ENCODE data around the gene DDX42.

The DDX42 gene

DNA sequence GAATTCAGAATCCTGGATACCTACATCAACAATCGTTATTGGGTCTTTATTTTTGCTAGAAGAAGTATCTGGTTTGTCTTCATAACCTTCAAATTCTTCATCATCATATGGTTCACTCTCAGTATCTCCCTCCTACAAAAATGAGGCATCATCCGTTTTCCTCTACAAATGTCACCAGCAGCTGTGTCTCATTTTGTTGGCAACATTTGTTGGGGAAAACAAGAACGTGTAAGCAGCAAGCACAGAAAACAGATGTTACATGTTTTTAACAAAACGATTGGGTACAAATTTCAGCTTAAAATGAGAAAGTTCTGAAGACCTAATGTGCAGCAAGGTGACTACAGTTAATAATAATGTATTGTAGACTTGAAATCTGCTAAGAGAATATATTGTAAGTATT, 9.3 kb upstream of the DDX42 start:
- Mint-ChIP-seq H3K27ac (no peak overlapping the region), H3K4me3 (no peak overlapping the region), H3K36me3 (ENCODE audit: low read depth) (peaks cover 66% of the 10 kb centered on the region), H3K27me3 (no peaks in the 10 kb centered on the region), H3K9me3 (no peaks in the 10 kb centered on the region), H3K4me1 (ENCODE audit: low read depth) (peaks cover 51% of the 10 kb centered on the region)

DNA sequence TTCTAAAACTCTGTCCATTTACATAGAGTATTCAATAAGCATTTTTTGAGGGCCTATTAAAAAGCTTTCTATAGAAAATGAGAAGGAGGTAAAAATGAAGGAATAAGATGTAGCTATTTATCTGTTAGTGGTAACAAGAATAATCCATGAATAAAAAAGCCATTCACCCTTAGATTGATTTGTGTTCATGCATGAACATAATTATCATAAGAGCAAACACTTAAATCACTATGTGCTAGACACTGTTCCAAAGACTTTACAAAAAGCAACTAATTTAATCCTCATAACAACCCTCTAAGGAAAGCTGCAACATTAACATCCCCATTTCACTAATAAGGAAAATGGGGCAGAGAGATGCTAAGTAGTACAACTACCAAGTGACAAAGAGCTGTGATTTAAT, 7.2 kb upstream of the DDX42 start:
- Mint-ChIP-seq H3K4me1 (ENCODE audit: low read depth) (peaks cover 54% of the 10 kb centered on the region), H3K9me3 (no peaks in the 10 kb centered on the region), H3K4me3 (no peak overlapping the region), H3K27ac (no peak overlapping the region), H3K27me3 (no peaks in the 10 kb centered on the region), H3K36me3 (ENCODE audit: low read depth) (peaks cover 62% of the 10 kb centered on the region)

DNA sequence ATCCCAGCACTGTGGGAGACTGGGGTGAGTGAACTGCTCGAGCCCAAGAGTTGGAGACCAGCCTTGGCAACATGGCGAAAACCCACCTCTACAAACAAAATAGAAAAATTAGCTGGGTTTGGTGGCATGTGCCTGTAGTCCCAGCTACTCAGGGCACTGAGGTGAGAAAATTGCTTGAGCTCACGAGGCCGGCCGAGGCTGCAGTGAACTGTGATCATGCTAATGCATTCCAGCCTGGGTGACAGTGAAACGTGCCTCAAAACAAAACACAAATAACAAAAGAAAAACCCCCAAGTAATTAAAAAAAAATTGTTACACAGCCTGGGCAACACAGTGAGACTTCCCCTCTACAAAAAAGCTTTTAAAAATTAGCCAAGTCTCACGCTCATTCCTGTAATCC, 5.5 kb upstream of the DDX42 start:
- peaks cover 64% of the 10 kb centered on the region for H3K36me3 Mint-ChIP-seq (ENCODE audit: low read depth)
- no peaks in the 10 kb centered on the region for H3K9me3 Mint-ChIP-seq
- no peaks in the 10 kb centered on the region for H3K27me3 Mint-ChIP-seq
- no peak overlapping the region for H3K27ac Mint-ChIP-seq
- peaks cover 58% of the 10 kb centered on the region for H3K4me1 Mint-ChIP-seq (ENCODE audit: low read depth)
- H3K4me3 Mint-ChIP-seq = no peak overlapping the region

DNA sequence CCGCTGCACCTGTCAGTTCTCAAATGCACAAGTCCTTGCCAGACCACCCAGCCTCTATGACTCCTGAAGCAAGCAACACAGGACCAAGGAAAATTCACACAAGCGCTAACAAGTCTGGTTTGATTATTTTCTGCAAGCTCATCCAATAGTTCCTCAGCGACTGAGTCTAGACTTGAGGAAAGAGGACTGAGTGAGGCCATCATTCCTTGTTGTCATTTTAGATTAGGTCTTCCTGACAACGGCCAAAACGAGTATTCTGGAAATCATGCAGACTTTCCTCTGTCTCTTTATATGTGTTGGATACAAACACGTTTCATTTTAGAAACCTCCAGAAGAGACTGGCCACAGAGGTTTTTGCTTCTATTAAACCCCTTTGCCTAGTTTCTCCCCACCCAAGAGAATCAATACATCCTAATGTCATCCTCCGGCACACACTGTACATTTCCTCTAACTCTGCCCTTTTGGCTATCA, 1.1 kb upstream of the DDX42 start:
- peak overlapping the region; percentile 99 for H3K4me3 Mint-ChIP-seq
- no peaks in the 10 kb centered on the region for H3K9me3 Mint-ChIP-seq
- peaks cover 56% of the 10 kb centered on the region for H3K36me3 Mint-ChIP-seq (ENCODE audit: low read depth)
- no peaks in the 10 kb centered on the region for H3K27me3 Mint-ChIP-seq
- peak overlapping the region; percentile 100 for H3K27ac Mint-ChIP-seq
- H3K4me1 Mint-ChIP-seq (ENCODE audit: low read depth) = peaks cover 74% of the 10 kb centered on the region

DNA sequence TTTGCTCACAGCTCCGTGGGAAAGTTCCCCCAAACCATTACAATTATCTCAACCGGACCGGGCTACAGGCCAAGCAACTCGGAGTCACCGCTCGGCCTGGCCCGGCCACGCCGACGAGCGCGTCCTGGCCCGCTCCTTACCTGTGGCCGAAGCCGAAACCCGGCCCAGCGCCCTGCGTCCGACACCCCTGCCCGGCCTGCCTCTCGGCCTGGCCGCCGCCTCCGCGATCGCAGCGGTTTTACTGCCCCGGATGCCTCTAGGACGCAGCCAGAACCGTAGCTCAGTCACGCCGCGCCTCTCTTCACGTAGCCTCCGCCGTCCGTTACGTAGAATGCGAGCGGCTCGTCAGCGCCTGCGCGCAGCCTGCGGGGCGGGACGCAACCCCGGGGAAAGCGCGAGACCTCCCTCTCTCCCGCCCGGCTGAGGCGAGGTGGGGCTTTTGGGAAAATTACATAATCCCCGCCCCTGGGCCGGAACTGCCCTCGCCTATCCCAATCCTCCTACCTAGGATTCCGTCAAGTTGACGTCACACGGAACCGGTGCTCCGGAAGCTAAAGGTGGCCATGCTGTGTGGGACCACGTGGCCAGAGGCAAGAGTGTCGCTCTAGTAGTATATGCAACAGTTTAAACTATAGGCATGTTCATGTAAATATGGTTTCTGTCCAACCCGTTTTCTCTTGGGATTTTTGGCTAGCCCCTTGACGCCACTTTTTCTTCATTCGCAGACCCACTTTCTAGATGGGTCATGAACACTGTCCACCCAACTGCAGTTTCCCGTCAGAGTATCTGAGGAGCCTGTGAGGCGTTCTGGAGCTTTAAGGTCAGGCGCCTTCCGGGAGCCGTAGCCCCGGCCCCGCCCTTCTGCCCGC, 464 bp upstream of the DDX42 start, which contains the start of gene CCDC47:
Gene CCDC47, minus strand, starts transcription at position 326 of the 869 bp plus-strand sequence. CDS start 7,422 bp downstream, outside the sequence.
- H3K36me3 Mint-ChIP-seq (ENCODE audit: low read depth) = peaks cover 58% of the 10 kb centered on the region
- H3K27me3 Mint-ChIP-seq = no peaks in the 10 kb centered on the region
- H3K4me3 Mint-ChIP-seq = peak within 1 kb of the TSS; percentile 99
- H3K27ac Mint-ChIP-seq = peak within 1 kb of the TSS; percentile 100
- peaks cover 73% of the 10 kb centered on the region for H3K4me1 Mint-ChIP-seq (ENCODE audit: low read depth)
- H3K9me3 Mint-ChIP-seq = no peaks in the 10 kb centered on the region

DNA sequence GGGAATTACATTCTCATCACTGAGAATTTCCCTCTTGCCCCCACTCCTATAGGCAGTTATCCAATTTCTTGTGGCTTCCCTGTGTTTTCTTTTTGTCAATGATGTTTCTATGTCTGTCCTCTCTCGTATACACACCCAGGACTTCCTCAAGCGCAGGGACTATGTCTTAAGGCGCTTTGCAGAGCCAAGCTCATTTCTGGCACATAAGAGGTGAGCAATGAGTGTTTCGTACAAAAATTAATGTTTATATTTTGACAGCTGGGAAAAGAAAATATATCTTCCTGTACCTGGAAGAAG, 947 bp downstream of the DDX42 start:
- H3K27ac Mint-ChIP-seq = peak overlapping the region; percentile 100
- no peaks in the 10 kb centered on the region for H3K9me3 Mint-ChIP-seq
- H3K27me3 Mint-ChIP-seq = no peaks in the 10 kb centered on the region
- H3K36me3 Mint-ChIP-seq (ENCODE audit: low read depth) = peaks cover 61% of the 10 kb centered on the region
- H3K4me3 Mint-ChIP-seq = peak overlapping the region; percentile 99
- H3K4me1 Mint-ChIP-seq (ENCODE audit: low read depth) = peaks cover 74% of the 10 kb centered on the region

DNA sequence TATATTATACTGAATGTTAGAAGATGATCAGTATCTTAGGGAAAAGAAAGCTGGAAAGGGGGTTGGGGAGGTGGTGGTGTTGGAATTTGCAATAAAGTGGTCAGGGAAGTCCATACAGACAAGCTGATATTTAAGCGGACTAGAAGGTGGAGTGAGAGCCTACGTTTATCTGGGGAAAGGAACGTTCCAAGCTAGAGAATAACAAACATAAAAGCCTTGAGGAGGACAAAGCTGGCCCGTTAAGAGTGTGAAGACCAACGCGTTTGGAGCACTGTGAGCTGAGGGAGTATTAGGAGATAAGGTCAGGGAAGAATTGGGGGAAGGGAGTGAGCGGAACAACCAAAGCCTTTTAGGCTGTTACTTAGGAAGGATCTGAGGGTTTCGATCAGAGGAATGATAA, 1.4 kb downstream of the DDX42 start:
- H3K27ac Mint-ChIP-seq = peak overlapping the region; percentile 100
- H3K4me3 Mint-ChIP-seq = peak overlapping the region; percentile 99
- H3K27me3 Mint-ChIP-seq = no peaks in the 10 kb centered on the region
- peaks cover 61% of the 10 kb centered on the region for H3K36me3 Mint-ChIP-seq (ENCODE audit: low read depth)
- peaks cover 74% of the 10 kb centered on the region for H3K4me1 Mint-ChIP-seq (ENCODE audit: low read depth)
- H3K9me3 Mint-ChIP-seq = no peaks in the 10 kb centered on the region

DNA sequence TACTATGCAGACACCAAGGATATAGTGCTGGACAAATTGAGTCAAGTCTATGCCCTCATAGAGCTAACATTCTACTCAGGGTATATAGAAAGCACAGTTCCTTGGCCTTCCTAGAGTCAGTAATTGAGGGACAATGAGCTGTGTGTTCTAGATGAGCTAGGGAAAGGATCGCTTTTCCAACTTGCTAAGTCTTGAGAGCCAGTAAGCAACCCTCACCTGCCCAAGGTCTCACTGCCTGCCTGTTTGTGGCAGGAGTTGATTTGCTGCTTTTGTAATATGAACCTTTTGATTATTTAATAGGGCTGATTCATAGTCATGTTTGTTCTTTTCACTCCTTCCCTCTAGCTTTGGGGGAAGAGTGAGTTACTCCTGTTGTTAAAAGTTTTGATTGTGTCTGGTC, 6.5 kb downstream of the DDX42 start:
- no peak overlapping the region for H3K4me3 Mint-ChIP-seq
- peaks cover 51% of the 10 kb centered on the region for H3K36me3 Mint-ChIP-seq (ENCODE audit: low read depth)
- H3K9me3 Mint-ChIP-seq = no peaks in the 10 kb centered on the region
- H3K27ac Mint-ChIP-seq = no peak overlapping the region
- H3K4me1 Mint-ChIP-seq (ENCODE audit: low read depth) = peaks cover 65% of the 10 kb centered on the region
- H3K27me3 Mint-ChIP-seq = no peaks in the 10 kb centered on the region

DNA sequence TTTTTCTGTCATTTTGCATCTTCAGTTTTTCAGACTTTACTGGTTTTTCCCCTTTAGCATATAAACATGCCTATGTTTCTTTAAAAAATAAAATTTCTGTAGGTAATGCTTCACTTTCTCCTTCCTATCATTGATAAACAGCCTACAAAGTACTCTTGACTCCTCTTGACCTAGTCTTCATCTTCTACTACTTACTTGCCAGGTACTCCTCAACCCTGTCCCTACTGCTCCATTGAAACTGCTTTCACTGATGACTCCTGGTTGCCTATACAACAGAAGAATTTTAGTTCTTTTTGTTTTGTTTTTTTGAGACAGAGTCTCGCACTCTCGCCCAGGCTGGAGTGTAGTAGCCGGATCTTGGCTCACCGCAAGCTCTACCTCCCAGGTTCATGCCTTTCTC, 7.0 kb downstream of the DDX42 start:
- Mint-ChIP-seq H3K9me3 (no peaks in the 10 kb centered on the region), H3K27ac (peak overlapping the region; percentile 7), H3K36me3 (ENCODE audit: low read depth) (peaks cover 53% of the 10 kb centered on the region), H3K4me3 (no peak overlapping the region), H3K4me1 (ENCODE audit: low read depth) (peaks cover 65% of the 10 kb centered on the region), H3K27me3 (no peaks in the 10 kb centered on the region)

DNA sequence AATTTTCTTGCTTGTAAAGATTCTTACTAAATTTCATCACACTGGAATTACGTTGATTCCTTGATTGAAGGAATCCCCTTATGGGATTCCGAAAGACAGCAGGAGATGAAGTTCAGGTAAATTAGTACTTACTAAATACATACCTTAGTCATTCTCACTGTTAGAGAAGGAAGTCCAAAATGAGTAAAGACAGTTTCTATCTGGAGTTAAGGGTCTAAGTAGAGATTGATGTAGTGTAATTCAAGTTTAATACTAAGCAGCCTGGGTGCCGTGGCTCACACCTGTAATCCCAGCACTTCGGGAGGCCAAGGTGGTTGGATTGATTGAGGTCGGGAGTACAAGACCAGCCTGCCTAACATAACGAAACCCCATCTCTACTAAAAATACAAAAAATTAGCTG, 9.6 kb downstream of the DDX42 start:
- Mint-ChIP-seq H3K4me1 (ENCODE audit: low read depth) (peaks cover 45% of the 10 kb centered on the region), H3K4me3 (no peak overlapping the region), H3K36me3 (ENCODE audit: low read depth) (peaks cover 47% of the 10 kb centered on the region), H3K27ac (peak overlapping the region; percentile 21), H3K9me3 (no peaks in the 10 kb centered on the region), H3K27me3 (no peaks in the 10 kb centered on the region)

DNA sequence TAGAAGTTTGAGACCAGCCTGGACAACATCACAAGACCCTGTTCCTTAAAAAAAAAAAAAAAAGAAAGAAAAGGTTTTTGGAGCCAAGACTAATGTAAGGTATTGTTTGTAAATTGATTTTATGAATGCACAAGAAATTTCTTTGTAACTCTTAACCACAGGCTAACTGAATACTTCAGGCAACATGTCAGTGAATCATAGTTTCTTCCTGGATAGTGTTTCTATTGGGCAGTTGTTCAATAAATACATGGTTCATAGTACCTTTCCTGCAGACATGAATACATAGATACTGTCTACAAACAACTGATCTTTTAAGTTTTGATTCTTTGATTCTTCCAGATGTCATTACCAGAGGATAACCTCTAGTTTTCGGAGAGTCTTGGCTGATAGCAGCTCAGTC, 11.6 kb downstream of the DDX42 start:
- Mint-ChIP-seq H3K27ac (no peak overlapping the region), H3K9me3 (no peaks in the 10 kb centered on the region), H3K4me3 (no peak overlapping the region), H3K36me3 (ENCODE audit: low read depth) (peaks cover 35% of the 10 kb centered on the region), H3K4me1 (ENCODE audit: low read depth) (peaks cover 28% of the 10 kb centered on the region), H3K27me3 (no peaks in the 10 kb centered on the region)

DNA sequence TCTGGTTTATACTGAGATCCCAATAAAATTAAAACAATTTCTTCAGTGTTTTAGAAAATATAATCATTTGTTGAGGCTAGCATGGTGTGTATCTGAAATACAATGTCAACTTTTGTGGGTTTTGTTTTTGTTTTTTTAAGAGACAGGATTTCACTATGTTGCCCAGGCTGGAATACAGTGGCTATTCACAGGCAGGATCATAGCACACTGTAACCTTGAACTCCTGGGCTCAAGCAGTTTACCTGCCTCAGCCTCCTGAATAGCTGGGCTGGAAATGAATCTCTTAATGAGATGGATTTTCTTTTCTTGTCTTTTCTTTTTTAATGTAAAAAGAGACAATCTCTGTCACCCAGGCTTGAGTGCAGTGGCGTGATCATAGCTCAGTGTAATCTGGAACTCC, 12.1 kb downstream of the DDX42 start:
- Mint-ChIP-seq H3K27me3 (no peaks in the 10 kb centered on the region), H3K9me3 (no peaks in the 10 kb centered on the region), H3K4me1 (ENCODE audit: low read depth) (peaks cover 22% of the 10 kb centered on the region), H3K4me3 (no peak overlapping the region), H3K36me3 (ENCODE audit: low read depth) (peaks cover 31% of the 10 kb centered on the region), H3K27ac (no peak overlapping the region)

DNA sequence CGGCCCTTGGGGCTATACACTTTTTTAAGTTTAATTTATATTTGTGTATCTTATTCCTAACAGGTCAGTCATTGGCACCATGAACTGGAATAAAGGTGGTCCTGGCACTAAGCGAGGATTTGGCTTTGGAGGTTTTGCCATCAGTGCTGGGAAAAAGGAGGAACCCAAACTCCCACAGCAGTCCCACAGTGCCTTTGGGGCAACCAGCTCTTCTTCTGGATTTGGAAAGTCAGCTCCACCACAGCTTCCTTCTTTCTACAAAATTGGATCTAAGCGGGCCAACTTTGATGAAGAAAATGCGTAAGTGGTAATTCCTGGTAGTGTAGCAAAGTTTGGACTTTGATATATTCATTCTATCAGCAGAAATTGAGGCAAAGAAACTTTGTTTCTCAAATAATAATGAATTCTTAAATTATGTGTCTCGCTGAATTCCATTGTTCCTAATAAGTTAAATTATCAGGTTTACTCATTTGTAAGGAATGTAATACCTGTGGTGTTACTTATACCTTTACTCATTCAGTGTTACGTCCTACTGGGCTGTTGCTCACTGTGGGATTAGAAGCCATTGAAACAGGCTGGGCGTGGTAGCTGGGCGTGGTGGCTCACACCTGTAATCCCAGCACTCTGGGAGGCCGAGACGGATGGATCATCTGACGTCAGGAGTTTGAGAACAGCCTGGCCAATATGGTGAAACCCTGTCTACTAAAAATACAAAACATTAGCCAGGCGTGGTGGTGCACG, 13.2 kb downstream of the DDX42 start:
- Mint-ChIP-seq H3K36me3 (ENCODE audit: low read depth) (peaks cover 34% of the 10 kb centered on the region), H3K27ac (no peak overlapping the region), H3K4me1 (ENCODE audit: low read depth) (peaks cover 21% of the 10 kb centered on the region), H3K4me3 (no peak overlapping the region), H3K27me3 (no peaks in the 10 kb centered on the region), H3K9me3 (no peaks in the 10 kb centered on the region)

DNA sequence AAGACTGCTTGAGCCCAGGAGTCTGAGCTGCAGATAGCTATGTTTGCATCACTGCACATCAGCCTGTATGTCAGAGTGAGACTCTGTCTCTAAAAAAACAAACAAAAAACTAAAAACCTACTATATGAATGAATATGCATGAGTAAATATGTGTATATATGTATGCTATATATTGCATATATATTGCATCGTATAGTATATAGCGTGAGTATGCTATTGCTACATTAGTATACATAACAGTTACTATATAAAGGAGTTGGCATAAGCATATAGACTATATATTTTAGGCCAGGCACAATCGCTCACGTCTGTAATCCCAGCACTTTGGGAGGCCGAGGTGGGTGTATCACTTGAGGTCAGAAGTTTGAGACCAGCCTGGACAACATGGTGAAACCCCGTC, 16.1 kb downstream of the DDX42 start:
- no peak overlapping the region for H3K4me3 Mint-ChIP-seq
- H3K36me3 Mint-ChIP-seq (ENCODE audit: low read depth) = peaks cover 46% of the 10 kb centered on the region
- no peak overlapping the region for H3K27ac Mint-ChIP-seq
- H3K9me3 Mint-ChIP-seq = no peaks in the 10 kb centered on the region
- peaks cover 4% of the 10 kb centered on the region for H3K4me1 Mint-ChIP-seq (ENCODE audit: low read depth)
- no peaks in the 10 kb centered on the region for H3K27me3 Mint-ChIP-seq

DNA sequence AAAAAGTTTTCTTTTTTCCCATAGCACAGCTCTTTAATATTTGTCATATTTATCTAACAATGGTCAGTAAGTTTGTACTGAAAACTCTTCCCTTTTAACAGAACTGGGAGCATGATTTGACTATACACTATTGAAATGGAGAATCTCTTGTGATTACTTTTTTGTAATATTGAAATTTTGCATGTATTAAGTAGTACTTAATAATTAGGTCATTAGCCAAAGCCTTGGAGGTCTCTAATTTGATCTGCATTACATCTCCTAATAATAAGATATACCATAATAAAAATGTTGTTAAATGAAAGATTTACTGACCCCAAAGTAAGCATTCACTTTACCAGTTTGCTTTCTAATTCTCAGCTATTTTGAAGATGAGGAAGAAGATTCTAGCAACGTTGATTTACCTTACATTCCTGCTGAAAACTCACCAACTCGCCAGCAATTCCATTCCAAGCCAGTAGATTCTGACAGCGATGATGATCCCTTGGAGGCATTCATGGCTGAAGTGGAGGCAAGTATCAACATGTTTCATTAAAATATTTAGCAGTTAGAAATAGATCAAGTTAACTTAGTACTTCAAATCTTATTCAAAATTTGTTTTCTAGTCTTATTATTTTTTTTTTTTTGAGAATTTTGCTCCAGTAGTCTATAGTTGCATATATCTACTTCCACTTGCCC, 18.2 kb downstream of the DDX42 start:
- Mint-ChIP-seq H3K36me3 (ENCODE audit: low read depth) (peaks cover 55% of the 10 kb centered on the region), H3K9me3 (no peaks in the 10 kb centered on the region), H3K27me3 (no peaks in the 10 kb centered on the region), H3K4me3 (no peak overlapping the region), H3K4me1 (ENCODE audit: low read depth) (no peaks in the 10 kb centered on the region), H3K27ac (no peak overlapping the region)

All from stimulated activated naive CD8-positive, alpha-beta T cell treated with anti-CD3 and anti-CD28 coated beads, Interleukin-15, Interleukin-2, amounts not matched to agents 100 ng/mL and 50 ng/mL, for 24 hours (primary cell).